Activated CD4-positive, CD25-positive, alpha-beta regulatory T cell treated with anti-CD3 and anti-CD28 coated beads, Interleukin-2, amount 50 U/mL, for 24 hours (primary cell): ENCODE data around the gene KCNRG.
"Not testable (repeated sequence)": the region's sequence is repeated elsewhere in the genome, so short reads cannot be mapped to it uniquely, and the experiment has no call there.

Source experiments
- ATAC-seq, 2 donors: fragments of 150-1000 bp; cut with Tn5 transposase; one replicate each; pipeline ENCODE4 v1.10.0; 2021; ENCODE audit warnings: mild to moderate bottlenecking in 1 of 2, moderate library complexity in 1 of 2

The KCNRG gene

GRCh38 chr13:50012396-50013169 lies 2.7 kb upstream of the KCNRG start:
- ATAC-seq = no peak

- no peak for ATAC-seq
Measured at GRCh38 chr13:50014386-50014785, 858 bp upstream of the KCNRG start.

GRCh38 chr13:50015750-50016149 lies 506 bp downstream of the KCNRG start:
- no peak for ATAC-seq

GRCh38 chr13:50016444-50016843 lies 1.2 kb downstream of the KCNRG start:
- no peak for ATAC-seq

GRCh38 chr13:50017819-50018218 lies 2.6 kb downstream of the KCNRG start:
- no peak for ATAC-seq

- ATAC-seq = no peak
Measured at GRCh38 chr13:50025436-50025835, 10.2 kb downstream of the KCNRG start.

- ATAC-seq = peak; percentile 60 to 70
Measured at GRCh38 chr13:50026788-50027473, 11.7 kb downstream of the KCNRG start.

- ATAC-seq = no peak
Measured at GRCh38 chr13:50030315-50030714, 15.1 kb downstream of the KCNRG start.

- ATAC-seq = no peak
Measured at GRCh38 chr13:50033725-50034124, 18.5 kb downstream of the KCNRG start.

GRCh38 chr13:50037788-50038187 lies 22.5 kb downstream of the KCNRG start:
- ATAC-seq = no peak

- no peak for ATAC-seq
Measured at GRCh38 chr13:50038266-50038665, 23.0 kb downstream of the KCNRG start.

GRCh38 chr13:50052478-50052877 lies 37.2 kb downstream of the KCNRG start:
- no peak for ATAC-seq

- no peak for ATAC-seq
Measured at GRCh38 chr13:50053844-50054243, 38.6 kb downstream of the KCNRG start.

- no peak for ATAC-seq
Measured at GRCh38 chr13:50055454-50055853, 40.2 kb downstream of the KCNRG start.

- ATAC-seq = no peak
Measured at GRCh38 chr13:50060718-50061117, 45.5 kb downstream of the KCNRG start.

GRCh38 chr13:50062336-50062735 lies 47.1 kb downstream of the KCNRG start:
- ATAC-seq = not testable (repeated sequence)

GRCh38 chr13:50065712-50066111 lies 50.5 kb downstream of the KCNRG start:
- ATAC-seq = no peak

GRCh38 chr13:50068508-50068907 lies 53.3 kb downstream of the KCNRG start:
- ATAC-seq = no peak

- no peak for ATAC-seq
Measured at GRCh38 chr13:50069261-50069660, 54.0 kb downstream of the KCNRG start.

GRCh38 chr13:50070186-50070585 lies 54.9 kb downstream of the KCNRG start:
- ATAC-seq = no peak
